Skin epidermis (tissue), 12 donors: ENCODE data around the gene OSBPL5.

ENCODE experiments used
- H3K27ac ChIP-seq, 21 experiments: fragments of 200-600 bp; sonication (generic) in 11 of 21; one replicate each; pipeline ENCODE4 v1.5.0; 2020; ENCODE audit warnings: mild to moderate bottlenecking in 3 of 21, inconsistent platforms in 2 of 21, moderate library complexity in 2 of 21
- H3K4me3 ChIP-seq, 7 experiments: fragments of 200-600 bp; sonication (generic) in 2 of 7; one replicate each; pipeline ENCODE4 v1.5.0; 2020; ENCODE audit warnings: inconsistent platforms in 2 of 7, mild to moderate bottlenecking in 2 of 7, moderate library complexity in 1 of 7

The OSBPL5 gene

GRCh38 chr11:3167143-3168119 is 2.3 kb upstream of the OSBPL5 start:
- Histone ChIP-seq H3K27ac (no peak overlapping the region), H3K4me3 (no peak overlapping the region)

GRCh38 chr11:3166268-3167142 is 1.4 kb upstream of the OSBPL5 start:
- H3K27ac ChIP-seq = no peak overlapping the region
- no peak overlapping the region for H3K4me3 ChIP-seq

GRCh38 chr11:3165916-3166267 is 782 bp upstream of the OSBPL5 start:
- Histone ChIP-seq H3K4me3 (peak overlapping the region in 1 of 7 experiments; percentile 60), H3K27ac (peak overlapping the region in 4 of 21 experiments; percentile 70 to 91 (median 82))

- peak overlapping the region; percentile 53 to 94 (median 81) for H3K27ac ChIP-seq
Observed at GRCh38 chr11:3164552-3165151, 458 bp downstream of the OSBPL5 start.

GRCh38 chr11:3164138-3164551 is 965 bp downstream of the OSBPL5 start:
- peak overlapping the region; percentile 40 to 85 (median 64) for H3K4me3 ChIP-seq
- H3K27ac ChIP-seq = peak overlapping the region in 19 of 21 experiments; percentile 42 to 94 (median 81)

More at GRCh38 chr11:3164552-3165151, 458 bp downstream of the OSBPL5 start:
- H3K4me3 ChIP-seq = peak overlapping the region; percentile 40 to 85 (median 64)

GRCh38 chr11:3163241-3163981 is 1.7 kb downstream of the OSBPL5 start:
- H3K27ac ChIP-seq = peak overlapping the region in 11 of 21 experiments; percentile 74 to 94 (median 85)

GRCh38 chr11:3162410-3163240 is 2.5 kb downstream of the OSBPL5 start:
- peak overlapping the region in 3 of 21 experiments; percentile 12 to 33 (median 28) for H3K27ac ChIP-seq
- H3K4me3 ChIP-seq = no peak overlapping the region

More at GRCh38 chr11:3163241-3163981, 1.7 kb downstream of the OSBPL5 start:
- H3K4me3 ChIP-seq = peak overlapping the region in 6 of 7 experiments; percentile 40 to 85 (median 66)

GRCh38 chr11:3161720-3162409 is 3.2 kb downstream of the OSBPL5 start:
- H3K27ac ChIP-seq = peak overlapping the region in 5 of 21 experiments; percentile 9 to 84 (median 23)
- H3K4me3 ChIP-seq = no peak overlapping the region

GRCh38 chr11:3161309-3161708 is 3.8 kb downstream of the OSBPL5 start:
- Histone ChIP-seq H3K27ac (peak overlapping the region in 8 of 21 experiments; percentile 9 to 84 (median 50)), H3K4me3 (no peak overlapping the region)

- Histone ChIP-seq H3K27ac (peak overlapping the region in 18 of 21 experiments; percentile 3 to 84 (median 58)), H3K4me3 (peak overlapping the region; percentile 16 to 34 (median 29))
Observed at GRCh38 chr11:3160252-3161031, 4.7 kb downstream of the OSBPL5 start.

- peak overlapping the region; percentile 16 to 34 (median 29) for H3K4me3 ChIP-seq
- peak overlapping the region in 16 of 21 experiments; percentile 3 to 84 (median 54) for H3K27ac ChIP-seq
Observed at GRCh38 chr11:3159296-3160190, 5.6 kb downstream of the OSBPL5 start.

- Histone ChIP-seq H3K27ac (peak overlapping the region in 2 of 21 experiments; percentile 78 to 84), H3K4me3 (no peak overlapping the region)
Observed at GRCh38 chr11:3158821-3159220, 6.3 kb downstream of the OSBPL5 start.

GRCh38 chr11:3158131-3158591 is 6.9 kb downstream of the OSBPL5 start:
- H3K27ac ChIP-seq = peak overlapping the region in 3 of 21 experiments; percentile 16 to 77 (median 58)

GRCh38 chr11:3157381-3158130 is 7.6 kb downstream of the OSBPL5 start:
- H3K4me3 ChIP-seq = no peak overlapping the region
- H3K27ac ChIP-seq = peak overlapping the region in 15 of 21 experiments; percentile 16 to 77 (median 53)

More at GRCh38 chr11:3158131-3158591, 6.9 kb downstream of the OSBPL5 start:
- H3K4me3 ChIP-seq = no peak overlapping the region
